WTC11 (cell line): ENCODE data around the gene SEL1L. TPM values are rescaled to one million over a fixed set of nuclear protein-coding genes. Genes with fewer than 3 reads are reported as not detected.

Source experiments
- ATAC-seq: fragments of 200-7000 bp; cut with Tn5 transposase; 2 replicates; pipeline ENCODE4 v1.10.0; 2021; ENCODE audit warnings: mild to moderate bottlenecking, moderate library complexity
- CTCF ChIA-PET: fragments of 300-600 bp; sonication (Branson Sonifier 250); formaldehyde crosslinking; loops from one replicate; lab custom pipeline; 2021; ENCODE audit warnings: antibody characterized with exemption; lab: Charles Lee
- POLR2A ChIA-PET: fragments of 350-600 bp; sonication (Branson Sonifier 250); formaldehyde crosslinking; loops from one replicate; lab custom pipeline; 2021; ENCODE audit warnings: antibody characterized with exemption; lab: Charles Lee
- DNase-seq: peaks from one replicate; pipeline ENCODE4 v3.0.0; 2021; ENCODE audit warnings: low spot score
- H3K27ac Mint-ChIP-seq: 2 replicates; pipeline ENCODE4 v1.8.0; 2021; ENCODE audit warnings: mixed read lengths
- H3K27me3 Mint-ChIP-seq: 2 replicates; pipeline ENCODE4 v1.8.0; 2021; ENCODE audit warnings: low read depth, mild to moderate bottlenecking, moderate library complexity, mixed read lengths
- H3K36me3 Mint-ChIP-seq: 2 replicates; pipeline ENCODE4 v1.8.0; 2021; ENCODE audit warnings: mixed read lengths
- H3K4me1 Mint-ChIP-seq: 2 replicates; pipeline ENCODE4 v1.8.0; 2022; ENCODE audit warnings: mixed read lengths
- H3K4me3 Mint-ChIP-seq: 2 replicates; pipeline ENCODE4 v1.8.0; 2021; ENCODE audit warnings: mild to moderate bottlenecking, moderate library complexity, mixed read lengths
- H3K9me3 Mint-ChIP-seq: 2 replicates; pipeline ENCODE4 v1.8.0; 2021; ENCODE audit warnings: mixed read lengths
- ATF3 ChIP-seq: sonication (generic); formaldehyde crosslinking; conservative IDR thresholded peaks from 2 replicates; pipeline ENCODE4 v1.8.1; 2022; ENCODE audit warnings: mild to moderate bottlenecking, missing genetic modification reagents
- CBFB ChIP-seq: sonication (generic); formaldehyde crosslinking; IDR thresholded peaks from 2 replicates; pipeline ENCODE4 v1.8.1; 2022; ENCODE audit warnings: mild to moderate bottlenecking, low read depth, missing genetic modification reagents
- FOXP1 ChIP-seq: sonication (generic); formaldehyde crosslinking; IDR thresholded peaks from 2 replicates; pipeline ENCODE4 v1.8.0; 2022; ENCODE audit warnings: missing genetic modification reagents, mild to moderate bottlenecking, moderate library complexity, borderline replicate concordance
- GABPB1 ChIP-seq: sonication (generic); formaldehyde crosslinking; IDR thresholded peaks from 2 replicates; pipeline ENCODE4 v1.8.1; 2023; ENCODE audit warnings: mild to moderate bottlenecking, missing genetic modification reagents
- HMGXB4 ChIP-seq: sonication (generic); formaldehyde crosslinking; IDR thresholded peaks from 2 replicates; pipeline ENCODE4 v1.8.1; 2023; ENCODE audit warnings: mild to moderate bottlenecking, moderate library complexity, missing genetic modification reagents
- MLX ChIP-seq: sonication (generic); formaldehyde crosslinking; IDR thresholded peaks from 2 replicates; pipeline ENCODE4 v1.8.1; 2023; ENCODE audit warnings: mild to moderate bottlenecking, missing genetic modification reagents, moderate library complexity
- PRDM15 ChIP-seq: sonication (generic); formaldehyde crosslinking; IDR thresholded peaks from 2 replicates; pipeline ENCODE4 v1.8.0; 2022; ENCODE audit warnings: missing genetic modification reagents
- STAT6 ChIP-seq: sonication (generic); formaldehyde crosslinking; conservative IDR thresholded peaks from 2 replicates; pipeline ENCODE4 v1.8.1; 2023; ENCODE audit warnings: mild to moderate bottlenecking, low read depth, missing genetic modification reagents, moderate library complexity
- USF1 ChIP-seq: sonication (generic); formaldehyde crosslinking; IDR thresholded peaks from 2 replicates; pipeline ENCODE4 v1.8.0; 2022; ENCODE audit warnings: mild to moderate bottlenecking, missing genetic modification reagents
- ZNF121 ChIP-seq: sonication (generic); formaldehyde crosslinking; IDR thresholded peaks from 2 replicates; pipeline ENCODE4 v1.8.0; 2023; ENCODE audit warnings: missing genetic modification reagents
- ZNF219 ChIP-seq: sonication (generic); formaldehyde crosslinking; IDR thresholded peaks from 2 replicates; pipeline ENCODE4 v1.8.0; 2023; ENCODE audit warnings: missing genetic modification reagents, mild to moderate bottlenecking, borderline replicate concordance
- ZNF425 ChIP-seq: fragments of 250-450 bp; sonication (Bioruptor Pico); conservative IDR thresholded peaks from 2 replicates; pipeline ENCODE4 v1.9.0; 2021; ENCODE audit warnings: mild to moderate bottlenecking
- total RNA-seq: library from RNA; stranded (reverse); gene quantifications from 3 replicates; pipeline ENCODE4 v1.2.3, GENCODE V29; 2021

The SEL1L gene
- total RNA-seq, 1 experiment from 2014 or later = 29.1 TPM

- peaks cover 36% of the 10 kb centered on the region for H3K36me3 Mint-ChIP-seq
- ChIA-PET POLR2A (no interaction called here), CTCF (no interaction called here)
These were observed 49.5 kb downstream of the SEL1L start for GRCh38 chr14:81484120-81484519.

GRCh38 chr14:81480741-81481140 is 52.9 kb downstream of the SEL1L start:
- Mint-ChIP-seq H3K27ac (no peak overlapping the region), H3K27me3 (no peaks in the 10 kb centered on the region), H3K4me3 (no peak overlapping the region), H3K9me3 (no peaks in the 10 kb centered on the region), H3K36me3 (peaks cover 31% of the 10 kb centered on the region), H3K4me1 (no peaks in the 10 kb centered on the region)
- no peak for TF ChIP-seq ZNF121 (CRISPR knock-in tag)
- no peak for DNase-seq
- ATAC-seq = no peak
- ChIA-PET CTCF (no interaction called here), POLR2A (no interaction called here)

More at GRCh38 chr14:81484120-81484519, 49.5 kb downstream of the SEL1L start:
- no peak for DNase-seq
- TF ChIP-seq STAT6 (CRISPR knock-in tag) = no peak
- no peak for TF ChIP-seq USF1
- TF ChIP-seq MLX = no peak
- no peak for TF ChIP-seq PRDM15 (CRISPR knock-in tag)
- Mint-ChIP-seq H3K9me3 (no peaks in the 10 kb centered on the region), H3K4me1 (no peaks in the 10 kb centered on the region), H3K27ac (no peak overlapping the region), H3K27me3 (no peaks in the 10 kb centered on the region), H3K4me3 (no peak overlapping the region)
- no peak for ATAC-seq

- H3K36me3 Mint-ChIP-seq = peaks cover 18% of the 10 kb centered on the region
- POLR2A ChIA-PET = no interaction called here
- TF ChIP-seq MLX (no peak), HMGXB4 (no peak)
These were observed 55.2 kb downstream of the SEL1L start for GRCh38 chr14:81478446-81478845.

GRCh38 chr14:81476816-81477215 is 56.8 kb downstream of the SEL1L start:
- Mint-ChIP-seq H3K36me3 (peaks cover 18% of the 10 kb centered on the region), H3K4me1 (peaks cover 4% of the 10 kb centered on the region), H3K27ac (no peak overlapping the region), H3K9me3 (no peaks in the 10 kb centered on the region), H3K4me3 (no peak overlapping the region), H3K27me3 (no peaks in the 10 kb centered on the region)
- ChIA-PET CTCF (interaction anchor here (0.6 to 0.9 kb wide), 3 partner anchors 12 to 542 kb away, joined by 3 to 5 read pairs (median 3); no protein-coding TSS in a partner anchor), POLR2A (no interaction called here)
- no peak for DNase-seq
- ATAC-seq = no peak
- no peak for TF ChIP-seq ATF3
- no peak for TF ChIP-seq ZNF425
- no peak for TF ChIP-seq ZNF219 (CRISPR knock-in tag)
- TF ChIP-seq GABPB1 = no peak
- TF ChIP-seq FOXP1 (CRISPR knock-in tag) = no peak
- TF ChIP-seq CBFB (CRISPR knock-in tag) = no peak

More at GRCh38 chr14:81478446-81478845, 55.2 kb downstream of the SEL1L start:
- no peaks in the 10 kb centered on the region for H3K27me3 Mint-ChIP-seq
- no peak overlapping the region for H3K27ac Mint-ChIP-seq
- no peak for ATAC-seq
- no peaks in the 10 kb centered on the region for H3K9me3 Mint-ChIP-seq
- CTCF ChIA-PET = no interaction called here
- H3K4me1 Mint-ChIP-seq = no peaks in the 10 kb centered on the region
- DNase-seq = no peak
- no peak overlapping the region for H3K4me3 Mint-ChIP-seq
